SK-N-SH (cell line): ENCODE measurements around the gene ANO2. TPM values are rescaled to one million over a fixed set of nuclear protein-coding genes. Genes with fewer than 3 reads are reported as not detected.

Experiments
- CTCF ChIA-PET: fragments of 300-600, 350-600 bp; formaldehyde crosslinking; extraction: SDS; loops from one replicate; lab custom pipeline; 2021; lab: Yijun Ruan, JAX
- POLR2A ChIA-PET: fragments of 350-600 bp; sonication (Branson Sonifier 250); formaldehyde crosslinking; extraction: SDS; loops from one replicate; lab custom pipeline; 2020; ENCODE audit warnings: antibody characterized with exemption, inconsistent platforms; lab: Yijun Ruan, JAX
- DNase-seq: peaks from one replicate; pipeline ENCODE4 v3.0.0; 2012
- H2AFZ ChIP-seq: fragments of 200-600 bp; sonication (generic); 2 replicates; pipeline ENCODE4 v1.8.1; 2016; ENCODE audit warnings: antibody characterized with exemption, mild to moderate bottlenecking, low read depth
- H3F3A ChIP-seq: fragments of 200-600 bp; sonication (generic); replicated peaks from 2 replicates; pipeline ENCODE3; 2016; ENCODE audit warnings: antibody characterized with exemption, mild to moderate bottlenecking; ENCODE audit not compliant: insufficient read depth
- H3K27ac ChIP-seq, 2 experiments: fragments of 200-500 bp in 1 of 2; fragments of 200-600 bp in 1 of 2; sonication (Bioruptor generic) in 1 of 2; sonication (generic), shearing (Covaris generic) in 1 of 2; 2 replicates each; pipeline versions ENCODE4 v1.5.1 to v1.6.1; 2014 to 2016; ENCODE audit warnings: low read depth in 2 of 2, inconsistent platforms in 1 of 2, low read length in 1 of 2, mild to moderate bottlenecking in 1 of 2, mixed read lengths in 1 of 2
- H3K27me3 ChIP-seq: fragments of 200-600 bp; sonication (generic), shearing (Covaris generic); 2 replicates; pipeline ENCODE4 v1.6.1; 2016; ENCODE audit warnings: mixed run types; ENCODE audit not compliant: insufficient read depth
- H3K36me3 ChIP-seq, 2 experiments: fragments of 200-500 bp in 1 of 2; fragments of 200-600 bp in 1 of 2; sonication (Bioruptor generic) in 1 of 2; sonication (generic) in 1 of 2; replicated peaks in 1 of 2; 2 replicates each; pipeline versions ENCODE3 to v1.5.1; 2014 to 2016; ENCODE audit warnings: low read length in 1 of 2, mild to moderate bottlenecking in 1 of 2; ENCODE audit not compliant: insufficient read depth in 2 of 2, control insufficient read depth in 1 of 2
- H3K4me1 ChIP-seq, 2 experiments: fragments of 200-500 bp in 1 of 2; fragments of 200-600 bp in 1 of 2; sonication (Bioruptor generic) in 1 of 2; sonication (generic), shearing (Covaris generic) in 1 of 2; 2 replicates each; pipeline versions ENCODE4 v1.5.1 to v1.6.1; 2014 to 2016; ENCODE audit warnings: low read depth in 1 of 2, low read length in 1 of 2, mixed run types in 1 of 2; ENCODE audit not compliant: insufficient read depth in 2 of 2, control insufficient read depth in 1 of 2
- H3K4me2 ChIP-seq: fragments of 200-600 bp; sonication (generic), shearing (Covaris generic); 2 replicates; pipeline ENCODE4 v1.6.1; 2017; ENCODE audit warnings: mixed run types
- H3K4me3 ChIP-seq, 2 experiments: fragments of 200-500 bp in 1 of 2; fragments of 200-600 bp in 1 of 2; sonication (Bioruptor generic) in 1 of 2; sonication (generic), shearing (Covaris generic) in 1 of 2; 2 replicates each; pipeline versions ENCODE4 v1.5.1 to v1.8.1; 2014 to 2016; ENCODE audit warnings: low read depth in 2 of 2, inconsistent platforms in 1 of 2, low read length in 1 of 2, mild to moderate bottlenecking in 1 of 2, mixed read lengths in 1 of 2, moderate library complexity in 1 of 2
- H3K79me2 ChIP-seq: fragments of 200-600 bp; sonication (generic); 2 replicates; pipeline ENCODE4 v1.8.1; 2017; ENCODE audit warnings: mild to moderate bottlenecking; ENCODE audit not compliant: insufficient read depth
- H3K9ac ChIP-seq: fragments of 200-600 bp; sonication (generic); 2 replicates; pipeline ENCODE4 v1.6.1; 2017; ENCODE audit warnings: mixed run types
- H3K9me2 ChIP-seq: fragments of 200-600 bp; sonication (generic); 2 replicates; pipeline ENCODE4 v1.6.1; 2017; ENCODE audit warnings: mixed run types
- H3K9me3 ChIP-seq: fragments of 200-600 bp; sonication (generic); 2 replicates; pipeline ENCODE4 v1.6.1; 2017; ENCODE audit warnings: mixed run types, mild to moderate bottlenecking, moderate library complexity
- H4K20me1 ChIP-seq: fragments of 200-600 bp; sonication (generic); 2 replicates; pipeline ENCODE4 v1.6.1; 2017; ENCODE audit warnings: mild to moderate bottlenecking, mixed run types; ENCODE audit not compliant: insufficient read depth
- ELF1 ChIP-seq: IDR thresholded peaks from 2 replicates; pipeline ENCODE4 v1.4.0; 2012
- EZH2phosphoT487 ChIP-seq: fragments of 200-600 bp; sonication (generic); IDR thresholded peaks from 2 replicates; pipeline ENCODE4 v1.6.1; 2017; ENCODE audit warnings: low read depth, mixed run types, mild to moderate bottlenecking, antibody characterized with exemption, moderate library complexity, borderline replicate concordance
- FOXJ3 ChIP-seq: sonication (generic); formaldehyde crosslinking; IDR thresholded peaks from 2 replicates; pipeline ENCODE4 v1.5.1; 2020; ENCODE audit warnings: mild to moderate bottlenecking, missing genetic modification reagents
- FOXM1 ChIP-seq: IDR thresholded peaks from 2 replicates; pipeline ENCODE4 v1.4.0; 2012; ENCODE audit warnings: low read depth, mild to moderate bottlenecking
- GABPA ChIP-seq: IDR thresholded peaks from 2 replicates; pipeline ENCODE4 v1.4.0; 2012; ENCODE audit warnings: low read depth, mild to moderate bottlenecking
- MEF2A ChIP-seq: IDR thresholded peaks from 2 replicates; pipeline ENCODE4 v1.4.0; 2012; ENCODE audit warnings: low read depth, borderline replicate concordance
- POLR2AphosphoS5 ChIP-seq: IDR thresholded peaks from 2 replicates; pipeline ENCODE4 v1.6.1; 2012; ENCODE audit warnings: low read depth, low read length
- RAD21 ChIP-seq: IDR thresholded peaks from 2 replicates; pipeline ENCODE4 v1.6.1; 2012; ENCODE audit warnings: mild to moderate bottlenecking, low read length
- RFX5 ChIP-seq: IDR thresholded peaks from 2 replicates; pipeline ENCODE4 v1.6.1; 2012; ENCODE audit warnings: mild to moderate bottlenecking, improper control_type of control experiment, low read length
- SIN3A ChIP-seq: IDR thresholded peaks from 2 replicates; pipeline ENCODE4 v1.6.1; 2012; ENCODE audit warnings: low read depth, mild to moderate bottlenecking, low read length, moderate library complexity, borderline replicate concordance
- SMC3 ChIP-seq: IDR thresholded peaks from 2 replicates; pipeline ENCODE4 v1.6.1; 2012; ENCODE audit warnings: low read depth, low read length, improper control_type of control experiment
- YY1 ChIP-seq: IDR thresholded peaks from 2 replicates; pipeline ENCODE4 v1.4.0; 2012; ENCODE audit warnings: low read depth, mild to moderate bottlenecking
- WGBS: methylation state at CpG from one replicate; pipeline ENCODE4 v1.1.6; 2017; ENCODE audit warnings: low lambda C conversion rate; 5-methylcytosine and 5-hydroxymethylcytosine counted together
- polyA plus RNA-seq, 3 experiments: library from polyadenylated mRNA; depleted of rRNA; stranded (reverse); fragments of >200 nt; gene quantifications; 2 replicates each; pipeline ENCODE4 v1.2.3, GENCODE V29; 2012
- TF ChIP-seq, protein P1 (sequence below): fragments of 200-600 bp; sonication (generic); IDR thresholded peaks from 2 replicates; pipeline ENCODE4 v1.6.1; 2017; ENCODE audit warnings: antibody characterized with exemption, mild to moderate bottlenecking, moderate library complexity
- TF ChIP-seq, protein P2 (sequence below): IDR thresholded peaks from 2 replicates; pipeline ENCODE4 v1.6.1; 2012; ENCODE audit warnings: mild to moderate bottlenecking, low read depth, low read length, moderate library complexity
- TF ChIP-seq, protein P3 (sequence below): fragments of 150-350 bp; IDR thresholded peaks from 2 replicates; pipeline ENCODE4 v1.6.1; 2016; ENCODE audit warnings: mild to moderate bottlenecking, low read depth, low read length
- TF ChIP-seq, protein P4 (sequence below): IDR thresholded peaks from 2 replicates; pipeline ENCODE4; 2012

Gene ANO2
- polyA plus RNA-seq, 1 of the 3 experiments (the other 2 are of a cell fraction) = not detected

DNA sequence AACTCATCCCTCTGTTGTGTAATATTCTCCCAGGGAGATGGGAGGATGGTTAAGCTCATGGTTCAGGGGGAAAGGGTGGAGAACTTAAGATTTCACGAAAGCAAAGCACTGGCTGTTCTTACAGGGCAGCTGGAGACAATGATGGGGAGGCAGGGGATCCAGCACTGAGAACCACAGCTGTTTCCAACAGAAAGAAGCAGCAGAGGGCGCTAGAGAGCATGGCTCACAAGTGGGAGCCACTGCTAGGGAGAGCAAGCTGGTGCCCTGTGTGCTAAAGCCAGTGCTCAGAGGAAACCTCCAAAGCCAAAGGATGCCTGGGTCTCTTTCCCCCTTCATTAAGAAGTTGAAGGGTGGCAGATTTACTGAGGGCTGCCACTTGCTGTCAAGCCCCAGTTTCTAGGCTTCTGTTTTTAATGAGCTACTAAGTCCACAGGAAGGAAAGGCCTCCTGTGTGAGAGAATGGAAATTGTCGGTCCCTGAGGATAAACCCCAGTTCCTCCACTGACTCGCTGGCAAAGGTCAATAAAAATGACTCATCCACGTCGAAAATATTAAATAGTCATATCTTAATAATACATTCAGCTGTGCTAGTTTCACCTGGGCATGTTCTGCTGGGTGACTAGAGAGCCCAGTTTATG is 199.7 kb downstream of the ANO2 start:
- Histone ChIP-seq H3K4me1 (no peaks in the 10 kb centered on the region), H3K79me2 (no peaks in the 10 kb centered on the region), H3K9me2 (no peaks in the 10 kb centered on the region), H3K9ac (no peak overlapping the region), H4K20me1 (no peaks in the 10 kb centered on the region), H3K4me2 (no peak overlapping the region), H3K4me3 (peak overlapping the region in 1 of 2 experiments; percentile 39; a peak in 1 of 4 replicates), H3K27me3 (peaks cover 33% of the 10 kb centered on the region; the same call in 1 of the 2 replicates), H2AFZ (no peak overlapping the region), H3K27ac (no peak overlapping the region), H3K36me3 (no peaks in the 10 kb centered on the region), H3F3A (no peaks in the 10 kb centered on the region), H3K9me3 (no peaks in the 10 kb centered on the region)
- ChIA-PET CTCF (interaction anchor here (0.6 to 2.6 kb wide), 35 partner anchors 8 to 724 kb away, joined by 3 to 25 read pairs (median 4); no protein-coding TSS in a partner anchor), POLR2A (no interaction called here)
- no peak for TF ChIP-seq MEF2A
- TF ChIP-seq SMC3 = peak; percentile 62
- TF ChIP-seq POLR2AphosphoS5 = no peak
- no peak for TF ChIP-seq YY1
- no peak for TF ChIP-seq EZH2phosphoT487
- TF ChIP-seq, protein P1, sequence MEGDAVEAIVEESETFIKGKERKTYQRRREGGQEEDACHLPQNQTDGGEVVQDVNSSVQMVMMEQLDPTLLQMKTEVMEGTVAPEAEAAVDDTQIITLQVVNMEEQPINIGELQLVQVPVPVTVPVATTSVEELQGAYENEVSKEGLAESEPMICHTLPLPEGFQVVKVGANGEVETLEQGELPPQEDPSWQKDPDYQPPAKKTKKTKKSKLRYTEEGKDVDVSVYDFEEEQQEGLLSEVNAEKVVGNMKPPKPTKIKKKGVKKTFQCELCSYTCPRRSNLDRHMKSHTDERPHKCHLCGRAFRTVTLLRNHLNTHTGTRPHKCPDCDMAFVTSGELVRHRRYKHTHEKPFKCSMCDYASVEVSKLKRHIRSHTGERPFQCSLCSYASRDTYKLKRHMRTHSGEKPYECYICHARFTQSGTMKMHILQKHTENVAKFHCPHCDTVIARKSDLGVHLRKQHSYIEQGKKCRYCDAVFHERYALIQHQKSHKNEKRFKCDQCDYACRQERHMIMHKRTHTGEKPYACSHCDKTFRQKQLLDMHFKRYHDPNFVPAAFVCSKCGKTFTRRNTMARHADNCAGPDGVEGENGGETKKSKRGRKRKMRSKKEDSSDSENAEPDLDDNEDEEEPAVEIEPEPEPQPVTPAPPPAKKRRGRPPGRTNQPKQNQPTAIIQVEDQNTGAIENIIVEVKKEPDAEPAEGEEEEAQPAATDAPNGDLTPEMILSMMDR = peak; percentile 72
- no peak for TF ChIP-seq GABPA
- peak; percentile 57 for TF ChIP-seq RAD21
- no peak for TF ChIP-seq FOXM1
- TF ChIP-seq, protein P2, sequence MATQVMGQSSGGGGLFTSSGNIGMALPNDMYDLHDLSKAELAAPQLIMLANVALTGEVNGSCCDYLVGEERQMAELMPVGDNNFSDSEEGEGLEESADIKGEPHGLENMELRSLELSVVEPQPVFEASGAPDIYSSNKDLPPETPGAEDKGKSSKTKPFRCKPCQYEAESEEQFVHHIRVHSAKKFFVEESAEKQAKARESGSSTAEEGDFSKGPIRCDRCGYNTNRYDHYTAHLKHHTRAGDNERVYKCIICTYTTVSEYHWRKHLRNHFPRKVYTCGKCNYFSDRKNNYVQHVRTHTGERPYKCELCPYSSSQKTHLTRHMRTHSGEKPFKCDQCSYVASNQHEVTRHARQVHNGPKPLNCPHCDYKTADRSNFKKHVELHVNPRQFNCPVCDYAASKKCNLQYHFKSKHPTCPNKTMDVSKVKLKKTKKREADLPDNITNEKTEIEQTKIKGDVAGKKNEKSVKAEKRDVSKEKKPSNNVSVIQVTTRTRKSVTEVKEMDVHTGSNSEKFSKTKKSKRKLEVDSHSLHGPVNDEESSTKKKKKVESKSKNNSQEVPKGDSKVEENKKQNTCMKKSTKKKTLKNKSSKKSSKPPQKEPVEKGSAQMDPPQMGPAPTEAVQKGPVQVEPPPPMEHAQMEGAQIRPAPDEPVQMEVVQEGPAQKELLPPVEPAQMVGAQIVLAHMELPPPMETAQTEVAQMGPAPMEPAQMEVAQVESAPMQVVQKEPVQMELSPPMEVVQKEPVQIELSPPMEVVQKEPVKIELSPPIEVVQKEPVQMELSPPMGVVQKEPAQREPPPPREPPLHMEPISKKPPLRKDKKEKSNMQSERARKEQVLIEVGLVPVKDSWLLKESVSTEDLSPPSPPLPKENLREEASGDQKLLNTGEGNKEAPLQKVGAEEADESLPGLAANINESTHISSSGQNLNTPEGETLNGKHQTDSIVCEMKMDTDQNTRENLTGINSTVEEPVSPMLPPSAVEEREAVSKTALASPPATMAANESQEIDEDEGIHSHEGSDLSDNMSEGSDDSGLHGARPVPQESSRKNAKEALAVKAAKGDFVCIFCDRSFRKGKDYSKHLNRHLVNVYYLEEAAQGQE = no peak
- no peak for TF ChIP-seq RFX5
- TF ChIP-seq, protein P3, sequence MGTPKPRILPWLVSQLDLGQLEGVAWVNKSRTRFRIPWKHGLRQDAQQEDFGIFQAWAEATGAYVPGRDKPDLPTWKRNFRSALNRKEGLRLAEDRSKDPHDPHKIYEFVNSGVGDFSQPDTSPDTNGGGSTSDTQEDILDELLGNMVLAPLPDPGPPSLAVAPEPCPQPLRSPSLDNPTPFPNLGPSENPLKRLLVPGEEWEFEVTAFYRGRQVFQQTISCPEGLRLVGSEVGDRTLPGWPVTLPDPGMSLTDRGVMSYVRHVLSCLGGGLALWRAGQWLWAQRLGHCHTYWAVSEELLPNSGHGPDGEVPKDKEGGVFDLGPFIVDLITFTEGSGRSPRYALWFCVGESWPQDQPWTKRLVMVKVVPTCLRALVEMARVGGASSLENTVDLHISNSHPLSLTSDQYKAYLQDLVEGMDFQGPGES = no peak
- no peak for TF ChIP-seq FOXJ3 (CRISPR knock-in tag)
- no peak for TF ChIP-seq SIN3A
- no peak for TF ChIP-seq ELF1
- TF ChIP-seq, protein P4, sequence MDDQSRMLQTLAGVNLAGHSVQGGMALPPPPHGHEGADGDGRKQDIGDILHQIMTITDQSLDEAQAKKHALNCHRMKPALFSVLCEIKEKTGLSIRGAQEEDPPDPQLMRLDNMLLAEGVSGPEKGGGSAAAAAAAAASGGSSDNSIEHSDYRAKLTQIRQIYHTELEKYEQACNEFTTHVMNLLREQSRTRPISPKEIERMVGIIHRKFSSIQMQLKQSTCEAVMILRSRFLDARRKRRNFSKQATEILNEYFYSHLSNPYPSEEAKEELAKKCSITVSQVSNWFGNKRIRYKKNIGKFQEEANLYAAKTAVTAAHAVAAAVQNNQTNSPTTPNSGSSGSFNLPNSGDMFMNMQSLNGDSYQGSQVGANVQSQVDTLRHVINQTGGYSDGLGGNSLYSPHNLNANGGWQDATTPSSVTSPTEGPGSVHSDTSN = no peak
- DNase-seq = peak; percentile 55
- 6% methylated on average over 6 of the region's 6 CpGs for WGBS
